Tibial nerve (tissue), 4 donors: ENCODE results near the gene SSR4.

ENCODE experiments used
- EP300 ChIP-seq, 2 donors: sonication (generic); formaldehyde crosslinking; IDR thresholded peaks; one replicate each; pipeline ENCODE4 v1.6.1; 2017; ENCODE audit warnings: antibody characterized with exemption in 2 of 2, mild to moderate bottlenecking in 1 of 2
- POLR2A ChIP-seq, 2 donors: fragments of 450-650 bp; IDR thresholded peaks; one replicate each; pipeline ENCODE4 v1.6.1; 2017; ENCODE audit warnings: antibody characterized with exemption in 2 of 2, mild to moderate bottlenecking in 2 of 2, moderate library complexity in 2 of 2
- TF ChIP-seq, protein P1 (sequence below), 5 experiments: fragments of 200-600 bp in 3 of 5; fragments of 450-650 bp in 2 of 5; sonication (generic) in 3 of 5; IDR thresholded peaks; one replicate each; pipeline ENCODE4 v1.5.1; 2016 to 2019; ENCODE audit warnings: antibody characterized with exemption in 5 of 5, mild to moderate bottlenecking in 3 of 5, moderate library complexity in 2 of 5

DNA sequence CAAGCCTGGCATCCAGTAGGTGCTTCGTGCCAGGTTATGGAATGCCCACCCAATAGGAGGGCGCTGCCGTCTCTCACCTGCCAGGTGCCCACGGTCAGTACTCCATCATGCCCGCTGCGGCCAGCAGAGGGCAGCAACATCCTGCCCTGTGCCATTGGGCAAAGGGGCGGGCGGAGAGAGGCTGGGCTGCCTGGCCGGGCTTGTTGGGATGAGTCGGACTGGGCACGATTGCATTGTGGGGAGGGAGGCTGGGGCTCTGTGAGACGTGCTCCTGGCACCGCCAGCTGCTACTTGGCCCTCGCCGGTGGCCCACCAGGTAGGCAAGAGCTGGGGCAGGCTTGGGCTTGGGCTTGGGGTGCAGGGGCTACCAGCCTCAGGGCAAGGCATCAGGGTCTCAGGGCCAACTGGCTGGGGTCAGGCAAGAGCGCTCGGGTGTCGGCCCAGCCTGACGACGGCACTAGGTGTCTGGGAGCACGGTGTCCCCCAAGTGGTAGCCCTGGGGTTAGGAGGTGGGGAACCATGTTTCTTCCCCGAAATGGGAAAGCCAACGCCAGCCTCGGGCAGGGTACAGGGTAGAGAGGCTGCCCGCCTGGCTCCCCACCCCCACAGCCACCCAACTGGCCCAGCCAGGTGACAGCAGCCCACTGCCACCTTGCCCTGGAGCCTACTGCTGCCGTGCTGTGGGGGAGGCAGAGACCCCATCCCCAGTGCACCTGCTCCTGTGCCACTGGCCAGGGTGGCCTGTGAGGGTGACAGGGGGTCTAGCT, 30.3 kb upstream of the SSR4 start, which contains the start of gene PLXNB3:
- TF ChIP-seq, protein P1, sequence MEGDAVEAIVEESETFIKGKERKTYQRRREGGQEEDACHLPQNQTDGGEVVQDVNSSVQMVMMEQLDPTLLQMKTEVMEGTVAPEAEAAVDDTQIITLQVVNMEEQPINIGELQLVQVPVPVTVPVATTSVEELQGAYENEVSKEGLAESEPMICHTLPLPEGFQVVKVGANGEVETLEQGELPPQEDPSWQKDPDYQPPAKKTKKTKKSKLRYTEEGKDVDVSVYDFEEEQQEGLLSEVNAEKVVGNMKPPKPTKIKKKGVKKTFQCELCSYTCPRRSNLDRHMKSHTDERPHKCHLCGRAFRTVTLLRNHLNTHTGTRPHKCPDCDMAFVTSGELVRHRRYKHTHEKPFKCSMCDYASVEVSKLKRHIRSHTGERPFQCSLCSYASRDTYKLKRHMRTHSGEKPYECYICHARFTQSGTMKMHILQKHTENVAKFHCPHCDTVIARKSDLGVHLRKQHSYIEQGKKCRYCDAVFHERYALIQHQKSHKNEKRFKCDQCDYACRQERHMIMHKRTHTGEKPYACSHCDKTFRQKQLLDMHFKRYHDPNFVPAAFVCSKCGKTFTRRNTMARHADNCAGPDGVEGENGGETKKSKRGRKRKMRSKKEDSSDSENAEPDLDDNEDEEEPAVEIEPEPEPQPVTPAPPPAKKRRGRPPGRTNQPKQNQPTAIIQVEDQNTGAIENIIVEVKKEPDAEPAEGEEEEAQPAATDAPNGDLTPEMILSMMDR (IDR thresholded peaks at IDR 0.05), result peak; percentile 71 to 92 (median 85)
- TF ChIP-seq POLR2A (IDR thresholded peaks at IDR 0.05), result no peak
- TF ChIP-seq EP300 (IDR thresholded peaks at IDR 0.05), result peak in 1 of 2 donors; percentile 50
